Ascending aorta (tissue), 2 donors: ENCODE data around the gene SEMA5A. TPM values are rescaled to one million over a fixed set of nuclear protein-coding genes. Genes with fewer than 3 reads are reported as not detected.

Source experiments
- DNase-seq, 2 donors: peaks; one replicate each; pipeline ENCODE4 v3.0.0-alpha.2; 2019; ENCODE audit warnings: low spot score in 2 of 2
- H3K27ac ChIP-seq, 2 donors: fragments of 200-600 bp; sonication (generic); one replicate each; pipeline ENCODE4 v1.5.1; 2016 to 2017; ENCODE audit warnings: mild to moderate bottlenecking in 1 of 2
- H3K27me3 ChIP-seq: fragments of 200-600 bp; sonication (generic); one replicate; pipeline ENCODE4 v1.5.1; 2017
- H3K36me3 ChIP-seq, 2 donors: fragments of 200-600 bp; sonication (generic); one replicate each; pipeline ENCODE4 v1.5.1; 2016
- H3K4me1 ChIP-seq, 2 donors: fragments of 200-600 bp; sonication (generic); one replicate each; pipeline ENCODE4 v1.5.1; 2016 to 2017; ENCODE audit warnings: mild to moderate bottlenecking in 1 of 2
- H3K4me3 ChIP-seq, 2 donors: fragments of 200-600 bp; sonication (generic); one replicate each; pipeline ENCODE4 v1.5.1; 2016 to 2017; ENCODE audit warnings: mild to moderate bottlenecking in 1 of 2
- H3K9me3 ChIP-seq, 2 donors: fragments of 200-600 bp; sonication (generic); one replicate each; pipeline ENCODE4 v1.5.1; 2016
- intact Hi-C: fragments of 100-400 bp; cut with DNase I; formaldehyde crosslinking; loops from one replicate; pipeline ENCODE4 v1.15.1; 2023
- total RNA-seq: library from RNA; depleted of rRNA; stranded (reverse); fragments of >200 nt; gene quantifications from one replicate; pipeline ENCODE4 v1.1.0, GENCODE V29; 2016
- TF ChIP-seq, protein P1 (sequence below), 3 experiments: fragments of 200-600 bp in 2 of 3; fragments of 450-650 bp in 1 of 3; sonication (generic) in 2 of 3; IDR thresholded peaks; one replicate each; pipeline ENCODE4 v1.5.1; 2016 to 2019; ENCODE audit warnings: antibody characterized with exemption in 3 of 3, mild to moderate bottlenecking in 1 of 3, moderate library complexity in 1 of 3

Gene SEMA5A
- total RNA-seq, 1 donor from 2014 or later, result 18.4 TPM

DNA sequence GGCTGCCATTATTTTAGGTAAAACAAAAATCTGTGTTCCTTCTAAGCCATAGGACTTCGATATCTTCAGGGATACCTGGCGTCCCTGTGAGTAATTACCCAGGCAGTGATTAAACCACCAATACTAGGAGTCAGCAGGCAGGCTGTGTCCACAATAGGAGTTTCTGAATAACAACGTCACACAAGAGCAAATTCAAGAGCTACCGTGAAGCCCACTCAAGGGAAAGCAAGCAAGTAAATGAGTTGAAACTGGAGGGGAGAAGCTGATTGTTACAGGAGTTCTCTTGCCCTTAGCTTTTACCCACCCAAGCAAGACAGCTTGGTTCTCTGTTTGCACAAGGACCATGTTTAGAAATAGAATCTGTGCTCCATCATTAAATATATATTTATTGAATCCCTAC, 50.8 kb downstream of the SEMA5A start:
- no peak for DNase-seq
- H3K27ac ChIP-seq, result no peak overlapping the region
- no peaks in the 10 kb centered on the region for H3K4me1 ChIP-seq
- no peaks in the 10 kb centered on the region for H3K27me3 ChIP-seq
- H3K9me3 ChIP-seq, result no peaks in the 10 kb centered on the region
- H3K4me3 ChIP-seq, result no peak overlapping the region
- TF ChIP-seq, protein P1, sequence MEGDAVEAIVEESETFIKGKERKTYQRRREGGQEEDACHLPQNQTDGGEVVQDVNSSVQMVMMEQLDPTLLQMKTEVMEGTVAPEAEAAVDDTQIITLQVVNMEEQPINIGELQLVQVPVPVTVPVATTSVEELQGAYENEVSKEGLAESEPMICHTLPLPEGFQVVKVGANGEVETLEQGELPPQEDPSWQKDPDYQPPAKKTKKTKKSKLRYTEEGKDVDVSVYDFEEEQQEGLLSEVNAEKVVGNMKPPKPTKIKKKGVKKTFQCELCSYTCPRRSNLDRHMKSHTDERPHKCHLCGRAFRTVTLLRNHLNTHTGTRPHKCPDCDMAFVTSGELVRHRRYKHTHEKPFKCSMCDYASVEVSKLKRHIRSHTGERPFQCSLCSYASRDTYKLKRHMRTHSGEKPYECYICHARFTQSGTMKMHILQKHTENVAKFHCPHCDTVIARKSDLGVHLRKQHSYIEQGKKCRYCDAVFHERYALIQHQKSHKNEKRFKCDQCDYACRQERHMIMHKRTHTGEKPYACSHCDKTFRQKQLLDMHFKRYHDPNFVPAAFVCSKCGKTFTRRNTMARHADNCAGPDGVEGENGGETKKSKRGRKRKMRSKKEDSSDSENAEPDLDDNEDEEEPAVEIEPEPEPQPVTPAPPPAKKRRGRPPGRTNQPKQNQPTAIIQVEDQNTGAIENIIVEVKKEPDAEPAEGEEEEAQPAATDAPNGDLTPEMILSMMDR (IDR thresholded peaks at IDR 0.05), result no peak
- no peaks in the 10 kb centered on the region for H3K36me3 ChIP-seq
- intact Hi-C loops, result no loop called here

DNA sequence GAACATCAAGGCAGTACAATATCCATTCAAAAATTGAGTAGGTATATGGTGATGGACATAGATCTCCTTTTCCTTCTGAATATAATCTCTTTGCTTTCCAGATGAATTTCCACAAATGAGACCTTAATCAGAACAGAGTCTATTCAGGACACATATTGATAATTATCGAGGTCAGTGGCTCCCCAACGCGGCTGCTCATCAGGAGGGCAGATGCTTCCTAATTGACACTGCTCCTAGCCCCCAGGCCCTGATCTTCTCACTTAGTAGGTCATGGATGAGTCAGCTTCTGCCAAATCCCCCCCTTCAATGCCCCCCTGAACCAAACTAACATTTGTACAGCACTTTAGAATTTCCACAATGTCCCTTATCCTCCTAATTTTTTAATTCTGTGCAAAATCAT, 51.6 kb downstream of the SEMA5A start:
- no peaks in the 10 kb centered on the region for H3K27me3 ChIP-seq
- DNase-seq, result no peak
- TF ChIP-seq, protein P1 (IDR thresholded peaks at IDR 0.05), result no peak
- H3K27ac ChIP-seq, result no peak overlapping the region
- H3K4me3 ChIP-seq, result no peak overlapping the region
- intact Hi-C loops, result no loop called here
- no peaks in the 10 kb centered on the region for H3K9me3 ChIP-seq
- no peaks in the 10 kb centered on the region for H3K36me3 ChIP-seq
- H3K4me1 ChIP-seq, result no peaks in the 10 kb centered on the region

DNA sequence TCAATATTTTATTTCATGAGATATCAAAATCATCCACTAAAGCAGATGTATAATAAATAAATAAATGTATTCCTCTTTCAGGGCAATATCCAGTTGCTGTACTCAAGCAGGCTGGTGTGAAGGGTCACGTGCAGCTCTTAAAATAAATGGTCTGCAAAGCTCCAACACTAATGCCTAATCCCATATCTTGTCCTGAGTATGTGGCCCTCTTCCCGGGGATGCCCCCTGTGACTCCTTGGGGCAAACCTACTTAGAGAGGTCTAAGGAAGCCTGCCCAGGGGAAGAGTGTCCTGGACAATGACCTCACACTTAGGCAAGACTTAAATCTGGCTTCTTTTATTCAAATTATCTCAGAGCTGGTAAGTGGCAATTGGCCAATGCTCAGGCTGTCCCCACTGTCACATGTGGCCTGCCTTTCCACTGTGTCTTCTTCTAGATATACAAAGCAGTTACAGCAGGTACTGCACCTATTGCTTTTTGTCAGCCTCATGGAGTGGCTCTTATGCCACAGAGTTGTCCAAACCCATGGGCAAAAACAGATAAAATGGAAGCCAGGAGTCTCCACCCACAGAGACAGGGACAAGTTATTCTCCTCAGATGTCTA, 55.3 kb downstream of the SEMA5A start:
- Histone ChIP-seq H3K27me3 (no peaks in the 10 kb centered on the region), H3K4me1 (no peaks in the 10 kb centered on the region), H3K4me3 (no peak overlapping the region), H3K36me3 (no peaks in the 10 kb centered on the region), H3K27ac (no peak overlapping the region), H3K9me3 (no peaks in the 10 kb centered on the region)
- intact Hi-C loops, result no loop called here
- no peak for DNase-seq
- TF ChIP-seq, protein P1 (IDR thresholded peaks at IDR 0.05), result no peak

DNA sequence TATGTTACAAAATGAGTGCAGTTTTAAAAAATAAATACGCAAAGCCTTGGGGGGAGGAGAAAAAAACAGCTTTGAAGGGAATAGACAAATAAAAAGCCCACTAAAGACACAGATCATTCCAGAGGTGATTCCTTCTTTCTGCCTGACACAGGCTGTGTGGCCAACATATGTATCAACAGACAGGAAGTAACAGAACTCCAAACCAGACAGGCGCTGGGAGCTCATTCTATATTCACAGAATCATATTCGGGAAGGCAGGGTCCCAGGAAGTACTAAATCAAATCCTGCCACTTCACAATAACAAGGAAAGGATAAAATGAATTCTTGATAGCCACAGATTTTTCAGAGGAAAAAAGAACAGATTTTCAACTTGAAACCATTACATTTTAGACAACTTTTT, 62.1 kb downstream of the SEMA5A start:
- DNase-seq, result no peak
- no peak overlapping the region for H3K4me3 ChIP-seq
- no peaks in the 10 kb centered on the region for H3K9me3 ChIP-seq
- no peak overlapping the region for H3K27ac ChIP-seq
- no peaks in the 10 kb centered on the region for H3K27me3 ChIP-seq
- intact Hi-C loops, result no loop called here
- TF ChIP-seq, protein P1 (IDR thresholded peaks at IDR 0.05), result no peak
- H3K36me3 ChIP-seq, result no peaks in the 10 kb centered on the region
- no peaks in the 10 kb centered on the region for H3K4me1 ChIP-seq

DNA sequence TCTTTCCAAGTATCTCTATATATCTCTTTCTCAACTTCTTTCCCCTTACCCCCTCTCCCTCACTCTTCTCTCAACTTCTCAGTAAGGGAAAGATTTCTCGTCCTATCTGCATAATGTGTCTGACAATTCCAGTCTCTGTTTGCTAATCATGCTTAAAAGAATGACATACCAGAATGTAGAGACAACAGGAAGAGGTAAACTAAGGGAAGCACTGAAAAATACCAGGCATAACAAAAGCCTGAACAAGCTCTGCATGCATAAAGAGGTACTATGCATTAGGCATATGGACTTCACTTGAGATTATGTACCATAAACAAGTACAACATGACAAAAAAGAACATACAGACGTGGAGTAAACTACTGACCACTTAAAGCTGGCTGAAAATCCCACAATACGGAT, 62.6 kb downstream of the SEMA5A start:
- no peaks in the 10 kb centered on the region for H3K27me3 ChIP-seq
- H3K36me3 ChIP-seq, result no peaks in the 10 kb centered on the region
- TF ChIP-seq, protein P1 (IDR thresholded peaks at IDR 0.05), result no peak
- H3K4me1 ChIP-seq, result no peaks in the 10 kb centered on the region
- H3K4me3 ChIP-seq, result no peak overlapping the region
- intact Hi-C loops, result no loop called here
- H3K27ac ChIP-seq, result no peak overlapping the region
- DNase-seq, result no peak
- H3K9me3 ChIP-seq, result peaks cover 0 to 3% of the 10 kb centered on the region in 2 donors

DNA sequence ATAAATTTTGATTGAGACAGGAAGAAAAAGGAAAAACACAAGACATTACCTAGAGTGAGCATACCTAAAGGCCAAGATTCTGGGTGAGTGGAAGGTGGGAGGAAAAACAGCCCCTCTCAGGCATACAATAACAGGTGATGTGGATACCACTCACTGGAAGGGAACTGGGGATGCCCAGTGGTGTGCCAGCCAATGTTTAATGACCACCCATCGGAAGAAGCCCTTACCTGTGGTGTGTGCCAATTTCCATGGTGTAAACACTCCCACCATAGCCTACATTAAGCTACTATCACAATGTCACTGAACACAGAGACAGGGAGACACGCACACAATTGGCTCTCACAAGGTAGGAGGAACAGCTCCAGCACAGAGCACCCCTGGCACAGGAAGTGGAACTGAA, 63.5 kb downstream of the SEMA5A start:
- Histone ChIP-seq H3K4me1 (no peaks in the 10 kb centered on the region), H3K27ac (no peak overlapping the region), H3K36me3 (no peaks in the 10 kb centered on the region), H3K9me3 (peaks cover 0 to 10% of the 10 kb centered on the region in 2 donors), H3K4me3 (no peak overlapping the region), H3K27me3 (no peaks in the 10 kb centered on the region)
- no peak for DNase-seq
- TF ChIP-seq, protein P1 (IDR thresholded peaks at IDR 0.05), result no peak
- intact Hi-C loops, result no loop called here
